Activated CD8-positive, alpha-beta memory T cell treated with anti-CD3 and anti-CD28 coated beads, Interleukin-2, amount 50 U/mL, for 24 hours (primary cell): ENCODE measurements around the gene SNX21.
"Not testable (repeated sequence)": the region's sequence is repeated elsewhere in the genome, so short reads cannot be mapped to it uniquely, and the experiment has no call there.

Experiments
- DNase-seq: peaks from one replicate; pipeline ENCODE4 v3.0.0-alpha.2; 2020; ENCODE audit errors: extremely low read depth

Gene SNX21

GRCh38 chr20:45833030-45833882, at the start of gene SNX21:
Gene SNX21, plus strand, starts transcription at chr20:45833799. Its CDS starts 121 bp downstream, at chr20:45833920.
- DNase-seq, result no peak

- DNase-seq, result no peak
Observed at GRCh38 chr20:45788351-45788750, 45.2 kb upstream of the SNX21 start.

GRCh38 chr20:45792317-45793118, 41.1 kb upstream of the SNX21 start:
- DNase-seq, result no peak

GRCh38 chr20:45796337-45797065, 37.1 kb upstream of the SNX21 start:
- no peak for DNase-seq

GRCh38 chr20:45797510-45797909, 36.1 kb upstream of the SNX21 start:
- DNase-seq, result not testable (repeated sequence)

GRCh38 chr20:45797955-45798354, 35.6 kb upstream of the SNX21 start:
- DNase-seq, result not testable (repeated sequence)

GRCh38 chr20:45798935-45799642, 34.5 kb upstream of the SNX21 start:
- DNase-seq, result peak; percentile 23

- DNase-seq, result no peak
Observed at GRCh38 chr20:45801851-45802250, 31.7 kb upstream of the SNX21 start.

- DNase-seq, result no peak
Observed at GRCh38 chr20:45810191-45810970, 23.2 kb upstream of the SNX21 start.

- peak; percentile 93 for DNase-seq
Observed at GRCh38 chr20:45812157-45813005, 21.2 kb upstream of the SNX21 start, which contains the start of gene UBE2C. Gene UBE2C, plus strand, starts transcription at chr20:45812644. Its CDS starts 52 bp downstream, at chr20:45812696.

- DNase-seq, result no peak
Observed at GRCh38 chr20:45813006-45813340, 20.6 kb upstream of the SNX21 start.

GRCh38 chr20:45813489-45813888, 20.1 kb upstream of the SNX21 start:
- DNase-seq, result no peak

GRCh38 chr20:45814314-45814713, 19.3 kb upstream of the SNX21 start:
- no peak for DNase-seq

- DNase-seq, result no peak
Observed at GRCh38 chr20:45816951-45817350, 16.6 kb upstream of the SNX21 start.

- no peak for DNase-seq
Observed at GRCh38 chr20:45817376-45818194, 16.0 kb upstream of the SNX21 start.

- no peak for DNase-seq
Observed at GRCh38 chr20:45818239-45818638, 15.4 kb upstream of the SNX21 start.

GRCh38 chr20:45819466-45819865, 14.1 kb upstream of the SNX21 start:
- DNase-seq, result no peak

- no peak for DNase-seq
Observed at GRCh38 chr20:45821947-45822346, 11.7 kb upstream of the SNX21 start.

- no peak for DNase-seq
Observed at GRCh38 chr20:45822857-45823256, 10.7 kb upstream of the SNX21 start.
